OCI-LY1 (cell line): ENCODE data around the gene LAMC2.

Experiments used
- H2AFZ ChIP-seq: fragments of 200-600 bp; sonication (generic), shearing (Covaris generic); 2 replicates; pipeline ENCODE4 v1.6.0; 2014; ENCODE audit warnings: antibody characterized with exemption, mild to moderate bottlenecking, low read length
- H3F3A ChIP-seq: fragments of 200-600 bp; sonication (generic), shearing (Covaris generic); 2 replicates; pipeline ENCODE4 v1.6.0; 2014; ENCODE audit warnings: mild to moderate bottlenecking, antibody characterized with exemption, low read length, moderate library complexity; ENCODE audit not compliant: insufficient read depth
- H3K27ac ChIP-seq: fragments of 200-600 bp; sonication (generic); 2 replicates; pipeline ENCODE4 v1.5.1; 2014; ENCODE audit warnings: low read length, mixed run types, mild to moderate bottlenecking, low read depth; ENCODE audit not compliant: poor library complexity, severe bottlenecking
- H3K27me3 ChIP-seq: fragments of 200-600 bp; sonication (generic); 2 replicates; pipeline ENCODE4 v1.6.0; 2014; ENCODE audit warnings: antibody characterized with exemption, mild to moderate bottlenecking, low read length, moderate library complexity; ENCODE audit not compliant: insufficient read depth
- H3K36me3 ChIP-seq: fragments of 200-600 bp; sonication (generic); 2 replicates; pipeline ENCODE4 v1.6.1; 2014; ENCODE audit warnings: mild to moderate bottlenecking, antibody characterized with exemption, low read length, moderate library complexity, mixed read lengths; ENCODE audit not compliant: insufficient read depth
- H3K4me1 ChIP-seq: fragments of 200-600 bp; sonication (generic); 2 replicates; pipeline ENCODE4 v1.5.1; 2014; ENCODE audit warnings: mild to moderate bottlenecking, low read length, moderate library complexity; ENCODE audit not compliant: insufficient read depth, severe bottlenecking
- H3K4me2 ChIP-seq: fragments of 200-600 bp; sonication (generic), shearing (Covaris generic); 2 replicates; pipeline ENCODE4 v1.6.1; 2014; ENCODE audit warnings: low read length
- H3K4me3 ChIP-seq: fragments of 200-600 bp; sonication (generic); 2 replicates; pipeline ENCODE4 v1.5.1; 2014; ENCODE audit warnings: low read length, low read depth, mild to moderate bottlenecking, mixed read lengths; ENCODE audit not compliant: poor library complexity, severe bottlenecking
- H3K79me2 ChIP-seq: fragments of 200-600 bp; shearing (Covaris generic); 2 replicates; pipeline ENCODE4 v1.6.1; 2016; ENCODE audit warnings: mixed run types, low read length, mixed read lengths; ENCODE audit not compliant: insufficient read depth
- H3K9ac ChIP-seq: fragments of 200-600 bp; sonication (generic), shearing (Covaris generic); 2 replicates; pipeline ENCODE4 v1.6.1; 2014; ENCODE audit warnings: mild to moderate bottlenecking, low read length, mixed read lengths
- H3K9me2 ChIP-seq: fragments of 200-600 bp; sonication (generic), shearing (Covaris generic); 2 replicates; pipeline ENCODE4 v1.6.1; 2014; ENCODE audit warnings: low read depth, mild to moderate bottlenecking, low read length, mixed read lengths
- H3K9me3 ChIP-seq: fragments of 200-600 bp; shearing (Covaris generic); 2 replicates; pipeline ENCODE4 v1.6.1; 2014; ENCODE audit warnings: low read length, mixed read lengths
- H4K20me1 ChIP-seq: fragments of 200-600 bp; sonication (generic), shearing (Covaris generic); 2 replicates; pipeline ENCODE4 v1.6.0; 2016; ENCODE audit warnings: mild to moderate bottlenecking, low read length; ENCODE audit not compliant: insufficient read depth
- EZH2 ChIP-seq: fragments of 200-600 bp; sonication (generic), shearing (Covaris generic); IDR thresholded peaks from 2 replicates; pipeline ENCODE4 v1.8.0; 2017; ENCODE audit warnings: borderline replicate concordance, mixed run types, mild to moderate bottlenecking, antibody characterized with exemption, low read length, moderate library complexity, mixed read lengths
- TF ChIP-seq, protein P1 (sequence below): fragments of 200-600 bp; sonication (generic), shearing (Covaris generic); IDR thresholded peaks from 2 replicates; pipeline ENCODE4 v1.5.1; 2017; ENCODE audit warnings: mild to moderate bottlenecking, antibody characterized with exemption, low read length, moderate library complexity, mixed read lengths

Gene LAMC2

DNA sequence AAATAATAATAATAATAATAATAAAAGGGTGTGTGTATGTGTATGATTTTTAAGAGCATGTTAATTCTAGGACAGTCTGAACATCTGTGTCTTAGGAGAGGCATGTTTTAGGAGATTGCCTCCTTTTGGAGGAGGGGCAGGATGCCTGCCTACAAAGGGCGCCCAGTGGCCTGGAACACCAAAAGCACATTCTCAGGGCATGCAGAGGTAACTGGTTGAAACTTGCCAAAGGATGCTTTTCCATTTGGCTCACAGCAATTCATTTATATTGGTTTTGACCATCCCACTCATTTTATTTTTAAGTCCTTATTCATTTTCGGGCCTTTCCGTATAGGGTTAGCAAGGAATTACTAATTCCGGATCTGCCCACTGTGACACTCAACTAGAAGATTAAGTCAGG lies 21.1 kb upstream of the LAMC2 start:
- Histone ChIP-seq H3K4me1 (no peaks in the 10 kb centered on the region), H4K20me1 (no peaks in the 10 kb centered on the region)

DNA sequence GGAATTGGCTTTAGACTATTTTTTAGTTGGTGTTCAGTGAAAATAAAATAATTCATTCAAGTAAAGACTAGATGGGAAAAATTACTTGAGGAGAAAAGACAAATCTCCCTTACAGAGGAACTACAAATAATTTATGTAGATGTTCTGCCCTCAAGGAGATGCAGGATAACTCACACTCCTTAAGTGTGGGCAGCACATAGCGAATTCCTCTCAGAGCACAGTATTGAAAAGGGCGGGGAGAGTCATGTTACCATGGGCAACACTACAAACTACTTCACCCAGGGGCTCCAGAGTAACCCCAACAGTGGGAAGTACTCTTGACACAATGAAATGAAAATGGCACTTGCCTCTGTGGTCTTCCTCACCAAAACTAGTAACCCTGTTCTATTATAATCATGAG lies 20.6 kb upstream of the LAMC2 start:
- Histone ChIP-seq H3K9me2 (no peaks in the 10 kb centered on the region), H4K20me1 (no peaks in the 10 kb centered on the region), H3K36me3 (no peaks in the 10 kb centered on the region), H2AFZ (no peak overlapping the region), H3K9me3 (no peaks in the 10 kb centered on the region), H3K79me2 (no peaks in the 10 kb centered on the region), H3F3A (no peaks in the 10 kb centered on the region), H3K27ac (no peak overlapping the region), H3K4me2 (no peak overlapping the region), H3K27me3 (peaks cover 6% of the 10 kb centered on the region; the same call in 1 of the 2 replicates), H3K4me1 (no peaks in the 10 kb centered on the region), H3K9ac (no peak overlapping the region), H3K4me3 (no peak overlapping the region)
- TF ChIP-seq, protein P1, sequence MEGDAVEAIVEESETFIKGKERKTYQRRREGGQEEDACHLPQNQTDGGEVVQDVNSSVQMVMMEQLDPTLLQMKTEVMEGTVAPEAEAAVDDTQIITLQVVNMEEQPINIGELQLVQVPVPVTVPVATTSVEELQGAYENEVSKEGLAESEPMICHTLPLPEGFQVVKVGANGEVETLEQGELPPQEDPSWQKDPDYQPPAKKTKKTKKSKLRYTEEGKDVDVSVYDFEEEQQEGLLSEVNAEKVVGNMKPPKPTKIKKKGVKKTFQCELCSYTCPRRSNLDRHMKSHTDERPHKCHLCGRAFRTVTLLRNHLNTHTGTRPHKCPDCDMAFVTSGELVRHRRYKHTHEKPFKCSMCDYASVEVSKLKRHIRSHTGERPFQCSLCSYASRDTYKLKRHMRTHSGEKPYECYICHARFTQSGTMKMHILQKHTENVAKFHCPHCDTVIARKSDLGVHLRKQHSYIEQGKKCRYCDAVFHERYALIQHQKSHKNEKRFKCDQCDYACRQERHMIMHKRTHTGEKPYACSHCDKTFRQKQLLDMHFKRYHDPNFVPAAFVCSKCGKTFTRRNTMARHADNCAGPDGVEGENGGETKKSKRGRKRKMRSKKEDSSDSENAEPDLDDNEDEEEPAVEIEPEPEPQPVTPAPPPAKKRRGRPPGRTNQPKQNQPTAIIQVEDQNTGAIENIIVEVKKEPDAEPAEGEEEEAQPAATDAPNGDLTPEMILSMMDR = no peak
- no peak for TF ChIP-seq EZH2

More for the DNA sequence above, 21.1 kb upstream of the LAMC2 start:
- no peak overlapping the region for H3K4me3 ChIP-seq
- no peaks in the 10 kb centered on the region for H3F3A ChIP-seq
- H3K36me3 ChIP-seq = no peaks in the 10 kb centered on the region
- no peak overlapping the region for H3K4me2 ChIP-seq
- no peaks in the 10 kb centered on the region for H3K9me2 ChIP-seq
- no peak overlapping the region for H2AFZ ChIP-seq
- TF ChIP-seq, protein P1 = no peak
- no peak for TF ChIP-seq EZH2
- H3K9ac ChIP-seq = no peak overlapping the region
- H3K27me3 ChIP-seq = peaks cover 6% of the 10 kb centered on the region; the same call in 1 of the 2 replicates
- H3K27ac ChIP-seq = no peak overlapping the region
- no peaks in the 10 kb centered on the region for H3K9me3 ChIP-seq
- no peaks in the 10 kb centered on the region for H3K79me2 ChIP-seq

DNA sequence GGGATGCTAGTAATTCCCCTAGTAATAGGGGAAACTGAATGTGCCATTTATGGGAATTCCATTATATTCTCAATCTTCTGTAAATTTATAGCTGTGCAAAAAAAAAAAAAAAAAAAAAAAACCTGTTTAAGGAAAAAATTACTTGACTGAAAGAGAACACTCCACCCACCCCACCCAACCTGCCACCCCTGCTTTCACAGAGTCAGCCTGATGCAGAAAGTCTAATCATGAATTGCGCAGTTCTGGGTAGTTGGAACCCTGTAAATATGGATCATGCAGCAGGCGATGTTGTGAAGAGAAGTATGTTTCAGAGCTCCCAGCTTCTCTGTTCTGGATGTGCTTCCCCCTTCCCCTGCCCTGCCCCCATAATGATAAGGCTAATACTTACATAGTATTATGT lies 19.6 kb upstream of the LAMC2 start:
- H3K27me3 ChIP-seq = peaks cover 6% of the 10 kb centered on the region; the same call in 1 of the 2 replicates
- no peaks in the 10 kb centered on the region for H3K4me1 ChIP-seq
- no peaks in the 10 kb centered on the region for H3K79me2 ChIP-seq
- H3K4me2 ChIP-seq = no peak overlapping the region
- no peak overlapping the region for H3K27ac ChIP-seq
- no peaks in the 10 kb centered on the region for H4K20me1 ChIP-seq
- no peaks in the 10 kb centered on the region for H3K36me3 ChIP-seq
- no peak overlapping the region for H2AFZ ChIP-seq
- no peak overlapping the region for H3K4me3 ChIP-seq
- no peaks in the 10 kb centered on the region for H3F3A ChIP-seq
- H3K9ac ChIP-seq = no peak overlapping the region
- H3K9me2 ChIP-seq = no peaks in the 10 kb centered on the region
- H3K9me3 ChIP-seq = no peaks in the 10 kb centered on the region
- TF ChIP-seq, protein P1 = no peak
- TF ChIP-seq EZH2 = no peak
